B cell (primary cell): ENCODE measurements around the gene AXDND1. TPM values are rescaled to one million over a fixed set of nuclear protein-coding genes. Genes with fewer than 3 reads are reported as not detected.

ENCODE experiments used
- ATAC-seq: fragments of 200-7000 bp; cut with Tn5 transposase; one replicate; pipeline ENCODE4 v1.10.0; 2021; ENCODE audit warnings: low read depth, mild to moderate bottlenecking, moderate number of reproducible peaks, moderate library complexity
- CTCF ChIA-PET: fragments of 350-600 bp; sonication (Branson Sonifier 250); formaldehyde crosslinking; loops from one replicate; lab custom pipeline; 2021; ENCODE audit warnings: antibody characterized with exemption, inconsistent platforms; lab: Charles Lee
- POLR2A ChIA-PET: fragments of 350-600 bp; sonication (Branson Sonifier 250); formaldehyde crosslinking; loops from one replicate; lab custom pipeline; 2021; ENCODE audit warnings: antibody characterized with exemption; lab: Charles Lee
- DNase-seq: peaks from one replicate; pipeline ENCODE4 v3.0.0; 2013
- H2AFZ ChIP-seq: 2 replicates; pipeline ENCODE4 v1.6.1; 2012; ENCODE audit warnings: mild to moderate bottlenecking, low read depth, low read length; ENCODE audit not compliant: insufficient read depth, poor library complexity, severe bottlenecking
- H3K27ac ChIP-seq, 2 donors: 1 replicate in 1 of 2; 2 replicates in 1 of 2; pipeline ENCODE4 v1.5.1; 2012 to 2013; ENCODE audit warnings: low read length in 2 of 2, mild to moderate bottlenecking in 2 of 2, moderate library complexity in 1 of 2
- H3K27me3 ChIP-seq, 4 experiments: fragments of 200-600 bp in 1 of 4; sonication (generic) in 1 of 4; replicated peaks in 1 of 4; 1 replicate in 2 of 4; 2 replicates in 2 of 4; pipeline versions ENCODE4 v1.6.1 to v1.7.0; 2013 to 2016; ENCODE audit warnings: low read length in 3 of 4, mild to moderate bottlenecking in 2 of 4, mixed read lengths in 1 of 4, moderate library complexity in 1 of 4; ENCODE audit not compliant: insufficient read depth in 4 of 4, control insufficient read depth in 3 of 4; ENCODE audit errors: control extremely low read depth in 1 of 4
- H3K36me3 ChIP-seq, 2 experiments: replicated peaks in 1 of 2; 1 replicate in 1 of 2; 2 replicates in 1 of 2; pipeline versions ENCODE4 v1.6.1 to v1.7.1; 2013; ENCODE audit warnings: low read length in 1 of 2; ENCODE audit not compliant: insufficient read depth in 2 of 2, control insufficient read depth in 1 of 2; ENCODE audit errors: control extremely low read depth in 1 of 2, extremely low read depth in 1 of 2
- H3K4me1 ChIP-seq, 2 donors: fragments of 200-600 bp in 1 of 2; sonication (generic) in 1 of 2; 1 replicate in 1 of 2; 2 replicates in 1 of 2; pipeline versions ENCODE4 v1.5.1 to v1.6.1; 2013 to 2017; ENCODE audit warnings: low read length in 2 of 2; ENCODE audit not compliant: control insufficient read depth in 2 of 2, insufficient read depth in 2 of 2
- H3K4me2 ChIP-seq: replicated peaks from 2 replicates; pipeline ENCODE3; 2012; ENCODE audit warnings: mild to moderate bottlenecking, low read depth, low read length; ENCODE audit not compliant: poor library complexity, severe bottlenecking
- H3K4me3 ChIP-seq, 5 experiments: fragments of 200-600 bp in 1 of 5; sonication (generic) in 1 of 5; 1 replicate in 3 of 5; 2 replicates in 2 of 5; pipeline versions ENCODE4 v1.5.1 to v1.7.0; 2011 to 2016; ENCODE audit warnings: low read length in 4 of 5, mild to moderate bottlenecking in 4 of 5, low read depth in 2 of 5, control low read depth in 1 of 5, moderate library complexity in 1 of 5; ENCODE audit not compliant: insufficient read depth in 1 of 5; ENCODE audit errors: control extremely low read depth in 1 of 5, extremely low read depth in 1 of 5
- H3K79me2 ChIP-seq: fragments of 200-600 bp; sonication (generic); one replicate; pipeline ENCODE4 v1.6.0; 2016; ENCODE audit warnings: low read length; ENCODE audit not compliant: control insufficient read depth, insufficient read depth
- H3K9ac ChIP-seq: fragments of 200-600 bp; sonication (generic); 2 replicates; pipeline ENCODE4 v1.6.1; 2017; ENCODE audit warnings: mild to moderate bottlenecking, low read length, moderate library complexity
- H3K9me3 ChIP-seq, 3 donors: one replicate each; pipeline versions ENCODE4 v1.6.1 to v1.7.1; 2013; ENCODE audit warnings: low read length in 2 of 3; ENCODE audit not compliant: control insufficient read depth in 2 of 3, insufficient read depth in 1 of 3; ENCODE audit errors: control extremely low read depth in 1 of 3
- H4K20me1 ChIP-seq: 2 replicates; pipeline ENCODE4 v1.6.0; 2012; ENCODE audit warnings: mild to moderate bottlenecking, low read length; ENCODE audit not compliant: insufficient read depth, control insufficient read depth, poor library complexity, severe bottlenecking
- H3K27ac Mint-ChIP-seq: one replicate; pipeline ENCODE4 v1.8.0; 2021; ENCODE audit warnings: mixed read lengths
- H3K27me3 Mint-ChIP-seq: one replicate; pipeline ENCODE4 v1.8.0; 2021; ENCODE audit warnings: mixed read lengths
- H3K4me1 Mint-ChIP-seq: one replicate; pipeline ENCODE4 v1.8.0; 2021; ENCODE audit warnings: mixed read lengths
- H3K4me3 Mint-ChIP-seq: one replicate; pipeline ENCODE4 v1.8.0; 2021; ENCODE audit warnings: mixed read lengths
- H3K9me3 Mint-ChIP-seq: one replicate; pipeline ENCODE4 v1.8.0; 2022; ENCODE audit warnings: mixed read lengths; ENCODE audit not compliant: insufficient read depth
- CTCF ChIP-seq: fragments of 200-600 bp; IDR thresholded peaks from one replicate; pipeline ENCODE4 v1.8.0; 2022; ENCODE audit warnings: antibody characterized with exemption, mild to moderate bottlenecking
- EZH2 ChIP-seq: IDR thresholded peaks from 2 replicates; pipeline ENCODE4 v1.6.1; 2012; ENCODE audit warnings: borderline replicate concordance, low read depth, mild to moderate bottlenecking, moderate library complexity, low read length; ENCODE audit not compliant: insufficient read depth, poor library complexity, severe bottlenecking
- WGBS: methylation state at CpG from one replicate; pipeline ENCODE4 v1.1.5; 2013; ENCODE audit warnings: missing lambda C conversion rate; ENCODE audit not compliant: insufficient coverage; 5-methylcytosine and 5-hydroxymethylcytosine counted together
- intact Hi-C: fragments of 100-400 bp; cut with micrococcal nuclease; formaldehyde crosslinking; loops from one replicate; pipeline ENCODE4 v1.10.0; 2022
- polyA plus RNA-seq: library from polyadenylated mRNA; depleted of rRNA; stranded (reverse); fragments of >200 nt; gene quantifications from 2 replicates; pipeline ENCODE4 v1.2.3, GENCODE V29; 2012
- total RNA-seq, 2 donors: library from RNA; stranded (reverse); fragments of 120-200 nt in 1 of 2; gene quantifications; 1 replicate in 1 of 2; 2 replicates in 1 of 2; pipeline versions ENCODE4 v1.2.3 to v1.2.4, GENCODE V29; 2013 to 2022

Gene AXDND1
- total and polyA plus RNA-seq, 2 donors (not counting 1 experiment from before 2014, with no cell fraction given): 0.40 to 1.1 TPM

- Histone ChIP-seq H3K27ac (no peak overlapping the region), H3K4me1 (no peaks in the 10 kb centered on the region), H3K79me2 (no peaks in the 10 kb centered on the region), H3K36me3 (no peaks in the 10 kb centered on the region), H3K4me3 (no peak overlapping the region), H2AFZ (no peak overlapping the region), H4K20me1 (no peaks in the 10 kb centered on the region), H3K4me2 (no peak overlapping the region), H3K9me3 (peaks cover 7 to 38% (median 32%) of the 10 kb centered on the region in 3 donors), H3K9ac (no peak overlapping the region), H3K27me3 (no peaks in the 10 kb centered on the region)
- Mint-ChIP-seq H3K27ac (no peak overlapping the region), H3K4me3 (no peak overlapping the region), H3K9me3 (peaks cover 14% of the 10 kb centered on the region), H3K27me3 (peaks cover 8% of the 10 kb centered on the region), H3K4me1 (no peaks in the 10 kb centered on the region)
- ATAC-seq: no peak
- intact Hi-C loops: no loop called here
- no CpG with 5 or more reads among the region's 2 CpGs for WGBS
- CTCF ChIA-PET: no interaction called here
- POLR2A ChIA-PET: no interaction called here
- TF ChIP-seq CTCF (no peak), EZH2 (no peak)
- DNase-seq: no peak
Observed at GRCh38 chr1:179476484-179476883, 110.7 kb downstream of the AXDND1 start.

DNA sequence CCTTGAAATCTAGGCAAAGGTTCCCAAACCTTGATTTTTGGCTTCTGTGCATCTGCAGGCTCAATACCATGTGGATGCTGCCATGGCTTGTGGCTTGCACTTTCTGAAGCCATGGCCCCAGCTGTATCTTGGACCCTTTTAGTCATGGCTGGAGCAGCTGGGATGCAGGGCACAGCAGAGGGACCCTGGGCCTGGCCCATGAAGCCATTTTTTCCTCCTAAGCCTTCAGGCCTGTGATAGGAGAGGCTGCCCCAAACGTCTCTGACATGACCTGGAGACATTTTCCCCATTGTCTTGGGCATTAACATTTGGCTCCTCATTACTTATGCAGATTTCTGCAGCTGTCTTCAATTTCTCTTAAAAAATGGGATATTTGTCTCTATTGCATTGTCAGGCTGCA, 112.6 kb downstream of the AXDND1 start:
- intact Hi-C loops: no loop called here
- DNase-seq (no peak), ATAC-seq (no peak)
- no peak overlapping the region for H2AFZ ChIP-seq
- Mint-ChIP-seq H3K4me3 (no peak overlapping the region), H3K27ac (no peak overlapping the region), H3K27me3 (peaks cover 13% of the 10 kb centered on the region), H3K9me3 (peaks cover 18% of the 10 kb centered on the region), H3K4me1 (no peaks in the 10 kb centered on the region)
- 17% methylated on average over 1 of the region's 1 CpG for WGBS
- H3K4me3 ChIP-seq: no peak overlapping the region
- no peaks in the 10 kb centered on the region for H3K36me3 ChIP-seq
- H3K4me2 ChIP-seq: no peak overlapping the region
- no peak overlapping the region for H3K9ac ChIP-seq
- no peak overlapping the region for H3K27ac ChIP-seq
- CTCF ChIA-PET: no interaction called here
- H3K4me1 ChIP-seq: no peaks in the 10 kb centered on the region
- H4K20me1 ChIP-seq: no peaks in the 10 kb centered on the region
- POLR2A ChIA-PET: no interaction called here
- no peaks in the 10 kb centered on the region for H3K27me3 ChIP-seq
- TF ChIP-seq CTCF: no peak
- no peaks in the 10 kb centered on the region for H3K79me2 ChIP-seq
- H3K9me3 ChIP-seq: peaks cover 7 to 38% (median 32%) of the 10 kb centered on the region in 3 donors
